Raji (cell line): ENCODE results near the gene SLC13A1.

Experiments used
- POLR2A ChIP-seq: IDR thresholded peaks from 2 replicates; pipeline ENCODE4 v1.6.1; 2011; ENCODE audit warnings: low read depth, low read length, control low read depth; ENCODE audit not compliant: insufficient read depth

Gene SLC13A1

DNA sequence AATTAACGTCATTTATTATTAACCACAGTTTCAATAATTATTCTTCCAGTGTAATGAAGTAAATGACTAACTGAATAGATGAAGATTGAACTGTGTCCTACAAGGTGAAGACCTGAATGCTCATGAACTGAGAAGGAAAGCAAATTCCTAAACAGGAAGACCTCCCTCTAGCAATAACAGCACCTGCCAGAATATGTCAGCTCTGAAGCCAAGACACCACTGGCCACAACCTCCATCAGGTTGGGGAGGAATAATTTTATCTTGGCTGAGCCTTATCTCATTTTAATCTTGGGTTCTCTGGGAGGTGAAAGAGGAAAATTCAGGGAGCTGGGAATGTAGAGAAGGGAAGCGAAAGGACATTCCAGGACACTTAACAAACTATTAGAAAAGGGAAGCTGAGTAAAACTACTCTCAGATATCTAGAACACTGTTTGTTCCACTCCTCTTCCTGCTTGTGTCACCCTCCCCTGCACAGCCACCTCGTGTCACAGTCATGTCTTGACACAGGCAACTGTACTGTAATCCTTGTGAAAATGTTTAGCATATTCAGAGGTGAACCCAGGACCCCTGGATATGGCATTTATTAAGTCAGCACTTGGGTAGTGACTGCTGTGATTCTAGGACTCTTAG lies 4.6 kb upstream of the SLC13A1 start:
- TF ChIP-seq POLR2A, result no peak

DNA sequence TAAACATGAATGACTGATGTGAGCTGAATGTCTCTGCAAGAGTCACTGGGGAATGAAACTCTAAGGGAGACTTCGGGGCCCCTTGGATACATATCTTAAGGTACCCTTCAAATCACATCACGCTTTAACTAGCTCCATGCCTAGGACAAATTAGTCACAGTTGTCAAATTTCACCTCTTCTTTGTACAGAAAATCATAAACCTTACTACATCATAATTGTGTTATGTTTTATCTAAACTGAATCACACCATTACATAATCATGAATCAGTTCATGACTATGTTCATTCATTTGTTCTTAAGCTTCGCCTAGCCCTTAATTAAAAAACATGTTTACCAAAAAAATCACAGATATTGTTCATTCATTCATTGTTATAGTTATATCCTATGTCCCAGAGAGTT lies 2.1 kb upstream of the SLC13A1 start:
- no peak for TF ChIP-seq POLR2A

DNA sequence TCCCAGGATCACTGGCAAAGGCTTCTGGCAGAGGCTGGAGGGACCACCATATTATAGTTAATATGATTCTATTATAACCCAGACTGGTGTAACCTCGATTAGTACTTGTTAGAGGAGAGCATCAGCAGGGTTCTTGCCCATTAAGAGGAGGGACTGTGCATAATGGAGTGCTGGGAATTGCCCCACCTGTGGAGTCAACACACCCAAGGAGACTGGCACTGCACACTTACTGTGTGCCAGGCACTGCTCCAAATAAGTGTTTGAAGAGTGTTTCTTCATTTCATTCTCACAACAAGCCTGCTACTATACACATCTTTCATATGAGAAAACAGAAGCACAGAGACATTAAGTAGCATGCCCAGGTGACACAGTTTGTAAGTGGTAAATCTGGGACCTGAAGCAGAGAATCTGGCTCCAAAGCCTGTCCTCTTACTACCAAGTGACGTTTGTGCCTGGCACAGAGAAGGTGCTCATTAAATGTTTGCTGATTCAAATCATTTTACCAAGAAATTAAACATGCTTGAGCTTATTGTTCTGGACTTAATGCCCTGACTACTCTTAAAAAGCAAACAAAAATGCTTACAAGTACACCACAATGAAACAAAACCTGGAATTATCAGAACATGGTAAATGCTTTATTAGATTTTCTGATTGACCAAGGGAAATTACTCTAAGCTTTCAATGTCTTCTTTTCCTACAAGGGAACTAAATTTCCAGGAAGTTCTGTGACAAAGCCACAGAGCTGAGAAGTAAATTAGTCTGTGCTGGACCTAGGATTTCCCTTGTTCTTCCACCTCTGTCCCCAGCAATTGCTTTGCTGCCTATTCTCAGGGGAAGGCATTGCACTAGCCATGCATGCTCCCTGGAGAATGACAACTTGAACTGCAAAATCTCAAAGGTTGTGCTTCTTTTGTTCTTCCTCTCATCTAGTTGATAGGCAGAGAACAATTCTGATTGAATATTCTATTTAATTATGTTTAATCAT lies 809 bp downstream of the SLC13A1 start:
- no peak for TF ChIP-seq POLR2A

DNA sequence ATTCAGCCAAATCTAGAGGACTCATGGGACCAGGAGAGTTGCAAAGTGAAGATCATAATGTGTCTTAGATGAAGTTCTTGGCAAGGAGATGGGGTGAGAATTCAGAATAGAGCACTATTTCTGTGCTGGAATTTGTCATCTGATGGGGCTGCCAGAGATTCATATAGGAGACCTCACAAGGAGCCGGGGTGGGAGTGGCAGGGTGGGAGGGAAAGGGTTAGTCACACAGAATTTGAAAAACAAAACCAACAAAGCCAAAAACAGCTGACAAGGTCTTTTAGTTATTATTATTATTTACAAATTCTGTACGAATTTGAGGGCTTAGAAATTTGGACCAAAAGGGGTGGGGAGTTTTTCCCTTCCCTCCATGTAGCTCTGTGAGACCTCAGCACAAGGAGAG lies 1.7 kb downstream of the SLC13A1 start:
- TF ChIP-seq POLR2A, result no peak

DNA sequence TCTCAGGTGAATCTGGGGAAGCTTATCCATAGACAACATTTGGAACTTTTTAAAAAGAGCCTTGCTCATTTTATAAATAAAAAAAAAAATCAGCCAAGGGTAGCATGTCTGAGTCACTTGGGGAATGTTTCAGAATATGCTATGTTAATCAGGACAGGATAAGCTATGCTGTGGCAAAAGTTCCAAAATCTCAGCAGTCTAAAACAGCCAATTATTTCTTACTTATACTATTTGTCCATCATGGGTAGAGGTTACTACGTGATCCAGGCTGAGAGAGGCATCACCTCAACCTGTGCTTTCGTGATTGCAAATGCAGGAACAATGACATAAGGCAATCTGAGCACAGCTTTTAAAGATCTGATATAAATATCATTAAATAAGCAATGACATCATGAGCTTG lies 6.5 kb downstream of the SLC13A1 start:
- TF ChIP-seq POLR2A, result no peak

DNA sequence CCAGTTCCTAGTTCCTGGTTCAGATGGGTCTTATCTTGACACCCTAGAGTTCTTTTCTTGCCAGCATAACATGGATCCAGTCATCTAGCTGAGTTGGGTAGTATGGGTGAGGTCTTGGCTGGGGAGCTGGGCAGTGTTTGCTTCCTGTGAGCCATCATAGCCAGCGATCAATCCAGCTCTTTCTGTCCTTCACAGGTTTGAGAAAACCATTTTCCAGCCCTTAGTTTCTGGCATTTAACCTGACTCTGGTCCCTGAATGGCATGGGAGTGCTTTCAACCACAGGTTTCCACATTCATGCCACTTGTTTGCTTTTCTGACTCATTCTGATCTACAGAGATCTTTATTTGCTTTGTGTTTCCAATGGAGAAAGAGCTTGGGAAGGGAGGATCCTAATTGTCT lies 8.6 kb downstream of the SLC13A1 start:
- TF ChIP-seq POLR2A, result no peak

DNA sequence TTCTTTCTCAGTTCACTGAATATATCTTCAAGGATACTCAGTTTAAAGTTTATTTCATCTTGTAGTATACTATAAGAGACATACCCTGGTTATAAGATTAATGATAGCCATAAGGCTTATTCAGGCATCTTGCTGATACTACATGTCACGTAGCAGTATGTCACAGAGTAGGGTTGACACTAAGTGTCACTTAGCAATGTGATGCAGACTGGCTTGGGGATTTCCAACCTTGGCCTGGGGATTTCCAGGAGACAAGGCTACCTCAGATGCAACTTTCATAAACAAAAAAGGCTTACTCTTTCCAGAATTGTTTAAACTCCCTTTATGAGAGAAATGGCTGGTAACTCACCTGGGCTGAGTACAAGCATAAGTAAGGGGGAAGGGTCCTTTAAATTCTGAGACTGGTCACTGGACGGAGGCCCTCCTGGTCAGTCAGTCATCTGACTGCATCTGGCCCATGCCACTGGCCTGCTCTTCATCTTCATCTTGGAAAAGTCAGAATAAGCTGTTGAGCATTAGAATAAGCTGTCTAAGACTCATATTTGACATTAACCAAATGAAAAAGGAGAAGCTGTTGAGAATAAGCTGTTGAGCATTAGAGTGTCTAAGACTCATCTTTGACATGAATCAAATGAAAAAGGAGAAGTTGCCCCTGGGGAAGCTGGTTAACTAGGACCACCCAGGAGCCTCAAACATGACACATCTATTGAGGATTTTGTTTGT lies 9.5 kb downstream of the SLC13A1 start:
- TF ChIP-seq POLR2A, result no peak

DNA sequence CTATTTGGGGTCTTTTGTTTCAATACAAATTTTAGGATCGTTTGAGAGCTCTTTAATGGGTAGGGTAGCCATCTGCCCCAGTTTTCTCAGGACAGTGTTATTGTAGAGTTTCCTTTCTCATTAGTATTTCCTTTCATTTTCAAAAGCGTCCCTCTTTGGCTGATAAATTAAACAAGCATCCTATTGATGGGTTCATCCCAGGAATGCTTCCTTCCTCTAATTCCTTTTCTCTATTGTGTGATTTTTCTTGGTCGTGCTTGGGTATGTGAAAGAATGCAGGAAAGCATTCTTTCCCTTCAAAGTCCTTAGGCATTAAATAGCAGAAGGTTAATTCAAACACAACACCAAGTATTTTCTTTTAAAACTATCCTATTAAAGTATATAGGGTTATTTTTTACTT lies 14.0 kb downstream of the SLC13A1 start:
- TF ChIP-seq POLR2A, result no peak

DNA sequence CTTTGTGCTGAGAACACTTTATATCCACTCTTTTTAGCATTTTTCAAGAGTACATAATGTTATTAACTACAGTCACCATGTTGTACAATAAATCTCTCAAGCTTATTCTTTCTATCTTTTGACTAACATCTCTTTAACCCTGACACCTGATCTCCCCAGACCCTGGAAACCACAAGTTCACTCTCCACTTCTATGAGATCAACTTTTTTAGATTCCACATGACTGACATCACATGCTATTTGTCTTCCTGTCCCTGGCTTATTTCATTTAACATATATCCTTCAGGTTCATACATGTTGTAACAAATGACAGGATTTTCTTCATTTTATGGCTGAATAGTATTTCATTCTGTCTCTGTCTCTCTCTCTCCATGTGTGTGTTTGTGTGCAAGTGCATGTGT lies 15.5 kb downstream of the SLC13A1 start:
- TF ChIP-seq POLR2A, result no peak

DNA sequence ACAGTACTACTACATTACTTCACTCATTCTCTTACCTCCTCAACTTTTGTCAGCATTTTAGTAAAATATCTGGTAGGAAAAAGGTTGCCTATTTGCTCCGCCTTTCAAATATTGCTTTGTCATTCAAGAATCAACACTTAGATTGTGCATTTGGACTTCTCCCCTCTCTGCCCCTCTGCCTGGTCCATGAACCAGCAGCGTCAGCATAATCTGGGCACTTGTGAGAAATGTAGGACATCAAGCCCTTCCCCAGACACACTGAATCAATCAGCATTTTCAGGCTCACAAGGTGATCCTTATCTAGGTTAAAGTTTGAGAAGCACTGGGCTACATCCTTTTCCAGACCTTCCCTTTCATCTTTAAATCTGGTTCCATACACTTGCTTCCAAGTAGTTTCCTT lies 16.3 kb downstream of the SLC13A1 start:
- TF ChIP-seq POLR2A, result no peak

DNA sequence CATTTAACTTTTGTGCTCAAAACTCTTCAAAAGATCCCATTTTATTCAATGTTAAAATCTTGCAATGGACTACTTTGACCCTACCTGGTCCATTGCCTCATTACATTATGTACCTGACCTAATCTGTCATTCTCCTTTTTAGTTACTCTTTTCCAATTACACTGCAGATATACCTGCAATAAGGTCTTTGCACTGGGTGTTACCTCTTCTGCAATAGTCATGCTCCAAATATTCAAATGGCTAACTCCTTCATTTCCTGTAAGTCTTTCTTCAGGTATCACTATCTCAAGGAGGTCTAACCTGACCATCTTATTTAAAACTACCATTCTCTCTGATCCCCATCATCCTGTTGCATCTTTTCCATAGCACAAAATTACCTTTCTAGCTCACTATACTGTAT lies 22.3 kb downstream of the SLC13A1 start:
- TF ChIP-seq POLR2A, result no peak

DNA sequence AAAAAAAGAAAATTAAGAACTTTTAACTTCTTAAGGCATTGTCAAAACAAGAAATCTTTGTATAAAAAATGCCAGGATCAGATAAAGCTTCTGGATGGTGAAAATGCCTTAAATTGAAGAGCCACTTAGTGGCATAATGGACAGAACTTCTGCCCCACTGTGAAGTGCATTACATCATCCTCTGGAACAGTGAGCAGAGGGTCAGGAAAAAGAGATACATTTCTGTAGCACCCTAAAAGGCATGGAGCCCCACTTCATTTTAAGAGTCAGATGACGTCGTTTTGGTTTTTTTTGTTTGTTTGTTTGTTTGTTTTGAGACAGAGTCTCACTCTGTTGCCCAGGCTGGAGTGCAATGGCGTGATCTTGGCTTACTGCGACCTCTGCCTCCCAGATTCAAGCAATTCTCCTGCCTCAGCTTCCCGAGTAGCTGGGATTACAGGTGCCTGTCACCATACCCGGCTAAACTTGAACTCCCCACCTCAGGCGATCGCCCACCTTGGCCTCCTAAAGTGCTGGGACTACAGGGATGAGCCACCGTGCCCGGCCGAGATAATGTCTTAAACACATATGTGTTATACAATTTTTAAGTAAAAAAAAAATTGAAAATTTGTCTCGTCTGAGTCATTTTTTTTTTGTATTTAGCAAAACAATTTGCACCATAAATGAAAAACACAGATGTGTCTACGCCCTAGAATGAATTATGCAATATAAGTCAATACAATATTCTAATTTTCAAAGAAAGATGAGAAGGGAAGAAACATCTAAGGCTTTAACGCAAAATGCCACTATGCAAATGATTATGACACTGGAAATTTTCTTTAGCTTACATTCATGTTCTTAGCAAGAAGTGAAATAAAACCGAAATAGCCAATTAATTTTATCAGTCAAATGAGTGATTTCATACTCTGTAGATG lies 29.2 kb downstream of the SLC13A1 start:
- no peak for TF ChIP-seq POLR2A

DNA sequence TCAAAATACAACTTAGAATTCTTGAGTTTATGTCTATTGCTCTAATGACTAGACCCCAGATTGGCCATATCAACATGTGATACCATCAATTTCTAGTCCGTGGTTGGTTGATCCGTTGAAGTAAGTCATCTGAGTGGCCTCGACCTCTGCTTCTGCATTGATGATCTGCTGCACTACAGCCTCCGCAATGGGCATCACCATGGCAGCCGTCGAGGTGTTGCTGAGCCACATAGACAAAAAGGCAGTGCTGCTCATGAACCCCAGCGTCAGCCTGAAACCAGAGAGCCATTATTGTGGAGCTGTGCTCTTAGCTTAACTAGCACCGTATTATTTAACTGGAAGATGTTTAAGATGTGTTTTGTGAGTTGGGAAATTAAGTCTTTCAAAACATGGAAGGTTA lies 30.7 kb downstream of the SLC13A1 start:
- TF ChIP-seq POLR2A, result no peak

DNA sequence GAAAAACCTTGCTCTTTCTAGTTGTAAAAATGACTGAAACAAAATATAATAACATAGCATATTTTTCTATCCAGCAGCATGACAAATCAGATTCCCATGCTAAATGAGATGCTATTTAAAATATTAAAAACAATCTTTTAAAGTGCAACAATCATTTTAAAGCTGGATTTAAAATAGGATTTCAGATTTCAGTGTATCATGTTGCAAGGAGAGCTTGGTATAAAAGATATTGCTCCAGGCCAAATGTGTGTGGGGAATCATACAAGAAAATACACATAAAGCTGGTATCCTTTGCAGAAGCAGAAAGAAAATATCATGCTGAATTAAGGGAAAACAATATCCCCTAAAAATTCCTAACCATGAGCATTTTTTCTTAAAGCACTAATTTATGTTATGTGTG lies 42.2 kb downstream of the SLC13A1 start:
- no peak for TF ChIP-seq POLR2A

DNA sequence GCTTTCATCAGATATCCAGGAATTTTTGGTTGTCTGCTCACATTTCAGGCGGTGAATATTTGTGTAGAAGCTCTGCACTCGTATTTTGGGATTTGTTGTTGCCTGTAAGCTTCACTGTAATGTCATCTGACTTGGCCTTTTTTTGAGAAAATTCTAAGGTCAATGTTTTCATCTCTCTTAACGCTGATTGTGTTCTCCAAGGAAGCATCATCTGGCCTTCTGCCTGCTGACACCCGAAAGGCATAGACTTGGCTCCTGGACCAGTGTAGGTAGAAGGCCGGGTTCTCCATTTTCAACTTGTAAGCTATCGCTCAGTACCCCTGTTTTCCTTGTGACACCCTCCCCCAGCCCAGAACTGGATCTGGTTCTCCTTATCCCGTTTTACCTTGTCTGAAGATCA lies 44.2 kb downstream of the SLC13A1 start:
- no peak for TF ChIP-seq POLR2A
